ENCODE results near the gene SBK3.

DNA sequence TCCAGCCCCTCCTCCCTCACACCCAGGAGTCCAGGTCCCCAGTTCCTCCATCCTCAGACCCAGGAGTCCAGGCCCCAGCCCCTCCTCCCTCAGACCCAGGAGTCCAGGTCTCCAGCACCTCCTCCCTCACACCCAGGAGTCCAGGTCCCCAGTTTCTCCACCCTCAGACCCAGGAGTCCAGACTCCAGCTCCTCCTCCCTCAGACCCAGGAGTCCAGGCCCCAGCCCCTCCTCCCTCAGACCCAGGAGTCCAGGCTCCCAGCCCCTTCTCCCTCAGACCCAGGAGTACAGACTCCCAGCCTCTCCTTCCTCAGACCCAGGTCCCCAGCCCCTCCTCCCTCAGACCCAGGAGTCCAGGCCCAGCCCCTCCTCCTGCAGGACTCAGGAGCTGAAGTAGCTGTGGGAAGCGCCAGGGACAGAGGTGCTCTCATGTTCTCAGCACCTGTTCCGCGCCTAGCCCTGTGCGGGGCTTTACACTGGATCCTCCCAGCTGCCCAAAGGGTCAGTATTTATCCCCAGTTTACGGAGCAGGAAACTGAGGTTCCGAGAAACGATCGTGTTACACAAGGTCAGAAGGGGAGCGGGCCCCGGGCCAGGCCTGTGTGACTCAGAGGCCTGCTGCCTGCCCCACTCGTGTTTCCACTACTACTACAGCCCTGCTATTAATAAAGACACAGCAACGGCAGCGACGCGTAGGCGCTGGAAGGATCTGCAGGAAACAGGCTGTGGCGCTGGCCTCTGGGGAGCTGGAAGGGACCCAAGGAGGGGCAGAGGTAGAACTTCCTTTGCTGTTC, 1.7 kb upstream of the SBK3 start:
- TF ChIP-seq POLR2AphosphoS5 (IDR thresholded peaks at IDR 0.05; ENCODE audit: borderline replicate concordance, low read depth, low read length) (no peak), FOXP2 (optimal IDR thresholded peaks at IDR 0.05; ENCODE audit: control extremely low read depth, extremely low read length, insufficient read depth) (no peak)

Measured in SK-N-MC (cell line).